GM12878 (cell line): ENCODE measurements around the gene CKLF. TPM values are rescaled to one million over a fixed set of nuclear protein-coding genes. Genes with fewer than 3 reads are reported as not detected.

Experiments used
- ATAC-seq: fragments of 200-7000 bp; cut with Tn5 transposase; 3 replicates; pipeline ENCODE4 v1.9.1; 2020; ENCODE audit warnings: mild to moderate bottlenecking, moderate library complexity
- BruUV-seq: library from RNA; stranded (reverse); fragments of 400-500 nt; replicated peaks from 2 replicates; lab custom pipeline; 2021; lab: Mats Ljungman, UMichigan
- CTCF ChIA-PET: fragments of 300-600 bp; sonication (Branson Sonifier 250); formaldehyde crosslinking; extraction: SDS; loops from one replicate; lab custom pipeline; 2021; ENCODE audit warnings: inconsistent platforms; lab: Yijun Ruan, JAX
- POLR2A ChIA-PET: fragments of 350-600 bp; formaldehyde crosslinking; extraction: SDS; loops from one replicate; lab custom pipeline; 2021; ENCODE audit warnings: inconsistent platforms; lab: Charles Lee
- RAD21 ChIA-PET: fragments of 300-600 bp; sonication (Branson Sonifier 250); formaldehyde crosslinking; loops from one replicate; lab custom pipeline; 2023; ENCODE audit warnings: antibody characterized with exemption; ENCODE audit not compliant: unreplicated experiment; lab: Charles Lee
- SMC1A ChIA-PET: fragments of 300-600 bp; sonication (Branson Sonifier 250); formaldehyde crosslinking; loops from one replicate; lab custom pipeline; 2023; ENCODE audit not compliant: unreplicated experiment, uncharacterized antibody; lab: Charles Lee
- DNase-seq: peaks from one replicate; pipeline ENCODE4 v3.0.0-alpha.2; 2011; ENCODE audit warnings: low read depth, low spot score
- FAIRE-seq: peaks from 3 replicates; lab custom pipeline; 2011; peaks lifted over from hg19 to GRCh38; lab: Jason Lieb, UNC
- H2AFZ ChIP-seq: 2 replicates; pipeline ENCODE4 v1.6.0; 2011; ENCODE audit warnings: low read depth, low read length, control low read depth; ENCODE audit not compliant: control insufficient read depth
- H3K27ac ChIP-seq: 2 replicates; pipeline ENCODE4 v1.5.1; 2011; ENCODE audit warnings: control low read depth; ENCODE audit not compliant: control insufficient read depth, insufficient read depth
- H3K27me3 ChIP-seq, 2 experiments: replicated peaks in 1 of 2; 2 replicates each; pipeline versions ENCODE4 v1.6.0 to v1.6.1; 2011; ENCODE audit warnings: low read length in 1 of 2; ENCODE audit not compliant: control insufficient read depth in 2 of 2, insufficient read depth in 2 of 2
- H3K36me3 ChIP-seq, 2 experiments: 2 replicates each; pipeline ENCODE4 v1.5.1; 2011; ENCODE audit warnings: low read length in 1 of 2; ENCODE audit not compliant: control insufficient read depth in 2 of 2, insufficient read depth in 2 of 2
- H3K4me1 ChIP-seq: 2 replicates; pipeline ENCODE4 v1.6.1; 2011; ENCODE audit warnings: mild to moderate bottlenecking, low read length, moderate library complexity, mixed read lengths; ENCODE audit not compliant: control insufficient read depth, insufficient read depth
- H3K4me2 ChIP-seq: 2 replicates; pipeline ENCODE4 v1.6.0; 2011; ENCODE audit warnings: control low read depth; ENCODE audit not compliant: control insufficient read depth, insufficient read depth
- H3K4me3 ChIP-seq: fragments of 200-600 bp; sonication (generic); 2 replicates; pipeline ENCODE4 v1.5.1; 2016
- H3K79me2 ChIP-seq: 2 replicates; pipeline ENCODE4 v1.6.0; 2011; ENCODE audit warnings: low read length; ENCODE audit not compliant: control insufficient read depth, insufficient read depth
- H3K9ac ChIP-seq: 2 replicates; pipeline ENCODE4 v1.8.0; 2011; ENCODE audit warnings: low read length, control low read depth, mixed read lengths; ENCODE audit not compliant: control insufficient read depth, insufficient read depth
- H3K9me3 ChIP-seq: replicated peaks from 3 replicates; pipeline ENCODE4 v1.5.1; 2011; ENCODE audit warnings: mild to moderate bottlenecking, low read length; ENCODE audit not compliant: control insufficient read depth, insufficient read depth
- H4K20me1 ChIP-seq: 2 replicates; pipeline ENCODE4 v1.6.0; 2011; ENCODE audit not compliant: control insufficient read depth, insufficient read depth
- DPF2 ChIP-seq: fragments of 450-650 bp; IDR thresholded peaks from 2 replicates; pipeline ENCODE4 v1.6.1; 2017; ENCODE audit warnings: mild to moderate bottlenecking
- GATAD2B ChIP-seq: fragments of 450-650 bp; conservative IDR thresholded peaks from 2 replicates; pipeline ENCODE4 v1.6.1; 2017; ENCODE audit warnings: low read depth, mild to moderate bottlenecking, moderate library complexity
- IKZF1 ChIP-seq: fragments of 450-650 bp; conservative IDR thresholded peaks from 2 replicates; pipeline ENCODE4 v1.6.1; 2017; ENCODE audit warnings: antibody characterized with exemption, mild to moderate bottlenecking
- KAT2A ChIP-seq: conservative IDR thresholded peaks from 2 replicates; pipeline ENCODE4 v1.6.1; 2011; ENCODE audit warnings: low read depth, low read length; ENCODE audit not compliant: control insufficient read depth
- LARP7 ChIP-seq: fragments of 450-650 bp; IDR thresholded peaks from 2 replicates; pipeline ENCODE4 v1.6.1; 2017; ENCODE audit warnings: mild to moderate bottlenecking
- MXI1 ChIP-seq: fragments of 150-350 bp; IDR thresholded peaks from 2 replicates; pipeline ENCODE4 v1.6.1; 2011; ENCODE audit warnings: low read depth, mild to moderate bottlenecking, inconsistent platforms, low read length, improper control_type of control experiment
- NR2C2 ChIP-seq: IDR thresholded peaks from 2 replicates; pipeline ENCODE4 v1.6.1; 2011; ENCODE audit warnings: borderline replicate concordance, low read depth; ENCODE audit not compliant: control insufficient read depth, insufficient read length
- SIN3A ChIP-seq: IDR thresholded peaks from 2 replicates; pipeline ENCODE4 v1.6.1; 2012; ENCODE audit warnings: low read depth, low read length, improper control_type of control experiment
- ZNF217 ChIP-seq: fragments of 450-650 bp; IDR thresholded peaks from 2 replicates; pipeline ENCODE4 v1.6.1; 2017; ENCODE audit warnings: antibody characterized with exemption, mild to moderate bottlenecking
- ZNF384 ChIP-seq: IDR thresholded peaks from 2 replicates; pipeline ENCODE4 v1.6.1; 2012; ENCODE audit warnings: low read depth, mild to moderate bottlenecking, low read length, improper control_type of control experiment, borderline replicate concordance
- ZZZ3 ChIP-seq: IDR thresholded peaks from 2 replicates; pipeline ENCODE4 v1.6.1; 2011; ENCODE audit warnings: low read depth; ENCODE audit not compliant: control insufficient read depth, insufficient read length
- WGBS: methylation state at CpG from one replicate; pipeline ENCODE4 v1.1.6; 2016; ENCODE audit warnings: low lambda C conversion rate; ENCODE audit not compliant: insufficient replicate concordance, insufficient coverage; ENCODE audit errors: missing lambda C conversion rate; 5-methylcytosine and 5-hydroxymethylcytosine counted together
- in situ Hi-C: fragments of 300-500 bp; cut with MboI; formaldehyde crosslinking; loops from 9 replicates; pipeline ENCODE4 v1.14.3; 2018; ENCODE audit warnings: mixed read lengths
- intact Hi-C: fragments of 100-400 bp; cut with micrococcal nuclease; formaldehyde crosslinking; loops from one replicate; pipeline ENCODE4 v1.14.2; 2022; ENCODE audit not compliant: unreplicated experiment
- polyA plus RNA-seq, 11 experiments: library from polyadenylated mRNA; depleted of rRNA in 4 of 11; unstranded in 6 of 11; stranded (reverse) in 5 of 11; fragments of >200 nt; fragmentation: Nextera tagmentation in 4 of 11; fragmentation: Illumina TruSeq in 1 of 11; extraction: Ambion mirVana in 4 of 11; extraction: Trizol in 1 of 11; gene quantifications; 1 replicate in 1 of 11; 2 replicates in 10 of 11; pipeline versions ENCODE4 v1.2.1 to v1.2.3, GENCODE V29; 2011 to 2016; ENCODE audit warnings: inconsistent platforms in 2 of 11, missing spikeins in 2 of 11, low read depth in 1 of 11
- total RNA-seq, 4 experiments: library from RNA; depleted of rRNA in 3 of 4; stranded (reverse); fragments of >200 nt in 3 of 4; fragmentation: Illumina TruSeq in 1 of 4; extraction: Trizol in 1 of 4; gene quantifications; 2 replicates each; pipeline versions ENCODE4 v1.2.1 to v1.2.3, GENCODE V29; 2013 to 2021
- TF ChIP-seq, protein P1 (sequence below): fragments of 450-650 bp; IDR thresholded peaks from 2 replicates; pipeline ENCODE4 v1.6.1; 2017; ENCODE audit warnings: mild to moderate bottlenecking
- TF ChIP-seq, protein P2 (sequence below): IDR thresholded peaks from 2 replicates; pipeline ENCODE4 v1.6.1; 2011; ENCODE audit warnings: mild to moderate bottlenecking, low read depth, low read length, moderate library complexity; ENCODE audit not compliant: insufficient replicate concordance

Gene CKLF
- total and polyA plus RNA-seq, 10 of the 15 experiments (the other 5 are each of a cell fraction or from before 2014, with no cell fraction given): 40.8 to 193 (median 109) TPM

DNA sequence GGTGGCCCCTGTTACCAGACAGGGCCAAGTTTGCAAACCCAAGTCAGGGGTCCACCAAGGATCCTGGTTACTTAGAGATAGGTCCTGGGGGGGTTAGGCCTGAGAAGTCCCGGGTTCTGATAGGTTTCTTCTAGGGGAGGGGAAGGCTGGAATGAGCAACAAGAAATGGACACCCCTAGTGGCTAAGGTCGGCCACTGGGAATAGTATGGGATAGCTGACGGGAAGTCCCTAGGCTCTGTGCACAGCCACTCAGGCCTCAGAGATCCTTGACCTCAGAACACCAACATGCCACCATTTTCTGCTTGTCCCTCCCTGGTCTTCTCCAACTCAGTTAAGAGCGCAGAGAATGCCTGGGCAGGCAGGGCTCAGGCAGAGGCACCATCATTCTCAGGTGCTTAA, 15.9 kb upstream of the CKLF start:
- WGBS: 62% methylated on average over 4 of the region's 4 CpGs
- DNase-seq (no peak), ATAC-seq (no peak), FAIRE-seq (no peak)
- H3K36me3 ChIP-seq: no peaks in the 10 kb centered on the region
- ChIA-PET POLR2A (interaction anchor here (1.0 to 1.1 kb wide), 2 partner anchors 12 to 36 kb away, joined by 3 read pairs; no protein-coding TSS in a partner anchor), SMC1A (interaction anchor here (1.0 to 1.3 kb wide), 2 partner anchors 11 to 15 kb away, joined by 5 to 6 read pairs; no protein-coding TSS in a partner anchor), CTCF (interaction anchor here (0.6 to 1.4 kb wide), 4 partner anchors 15 to 411 kb away, joined by 3 to 5 read pairs (median 4); no protein-coding TSS in a partner anchor), RAD21 (no interaction called here)
- no peak overlapping the region for H3K4me2 ChIP-seq
- H3K27me3 ChIP-seq: peaks cover 0 to 3% of the 10 kb centered on the region in 2 experiments; a peak in 2 of 4 replicates
- no peaks in the 10 kb centered on the region for H3K79me2 ChIP-seq
- no peak overlapping the region for H3K27ac ChIP-seq
- H3K4me1 ChIP-seq: peaks cover 9% of the 10 kb centered on the region
- H2AFZ ChIP-seq: no peak overlapping the region
- H4K20me1 ChIP-seq: no peaks in the 10 kb centered on the region
- no peak overlapping the region for H3K4me3 ChIP-seq
- H3K9me3 ChIP-seq: no peaks in the 10 kb centered on the region
- no peak for TF ChIP-seq ZZZ3
- no peak for TF ChIP-seq NR2C2
- no peak for TF ChIP-seq SIN3A
- no peak for TF ChIP-seq GATAD2B
- TF ChIP-seq MXI1: no peak
- no peak for TF ChIP-seq IKZF1
- TF ChIP-seq, all 136 proteins: peak for 0
- intact Hi-C loops (no loop called here), in situ Hi-C loops (loop anchor here (25.0 kb wide), 1 partner anchor 501 kb away; the partner anchor contains the start of gene CBFB)
- BruUV-seq: no TSS peak
- H3K9ac ChIP-seq: no peak overlapping the region

DNA sequence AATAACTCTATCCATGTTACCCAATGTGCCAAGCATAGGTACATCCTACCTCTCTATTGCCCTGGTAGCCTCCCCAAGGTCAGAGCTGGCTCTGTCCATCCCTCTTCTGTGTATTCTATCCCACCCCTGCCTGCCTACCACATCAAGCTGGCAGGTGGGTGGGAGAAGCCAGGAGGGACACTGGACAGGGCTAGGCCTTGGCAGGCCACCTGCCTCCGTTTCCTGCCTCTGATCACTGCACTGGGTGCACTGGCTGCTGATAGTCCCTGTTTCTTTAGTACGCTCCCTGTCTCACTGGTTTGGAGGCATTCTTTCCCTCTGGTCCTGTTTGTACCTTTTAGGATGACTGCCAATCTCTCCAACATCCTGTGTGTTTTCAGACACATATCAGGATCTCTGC, 15.1 kb upstream of the CKLF start:
- Histone ChIP-seq H3K4me3 (no peak overlapping the region), H4K20me1 (no peaks in the 10 kb centered on the region), H2AFZ (no peak overlapping the region), H3K79me2 (no peaks in the 10 kb centered on the region)
- BruUV-seq: no TSS peak
- DNase-seq: no peak
- in situ Hi-C loops: loop anchor here (25.0 kb wide), 1 partner anchor 500 kb away; the partner anchor contains the start of gene CBFB
- SMC1A ChIA-PET: no interaction called here
- TF ChIP-seq ZNF217 (no peak), KAT2A (no peak), DPF2 (no peak), MXI1 (no peak), LARP7 (no peak), SIN3A (no peak), ZNF384 (no peak)
- TF ChIP-seq, protein P1, sequence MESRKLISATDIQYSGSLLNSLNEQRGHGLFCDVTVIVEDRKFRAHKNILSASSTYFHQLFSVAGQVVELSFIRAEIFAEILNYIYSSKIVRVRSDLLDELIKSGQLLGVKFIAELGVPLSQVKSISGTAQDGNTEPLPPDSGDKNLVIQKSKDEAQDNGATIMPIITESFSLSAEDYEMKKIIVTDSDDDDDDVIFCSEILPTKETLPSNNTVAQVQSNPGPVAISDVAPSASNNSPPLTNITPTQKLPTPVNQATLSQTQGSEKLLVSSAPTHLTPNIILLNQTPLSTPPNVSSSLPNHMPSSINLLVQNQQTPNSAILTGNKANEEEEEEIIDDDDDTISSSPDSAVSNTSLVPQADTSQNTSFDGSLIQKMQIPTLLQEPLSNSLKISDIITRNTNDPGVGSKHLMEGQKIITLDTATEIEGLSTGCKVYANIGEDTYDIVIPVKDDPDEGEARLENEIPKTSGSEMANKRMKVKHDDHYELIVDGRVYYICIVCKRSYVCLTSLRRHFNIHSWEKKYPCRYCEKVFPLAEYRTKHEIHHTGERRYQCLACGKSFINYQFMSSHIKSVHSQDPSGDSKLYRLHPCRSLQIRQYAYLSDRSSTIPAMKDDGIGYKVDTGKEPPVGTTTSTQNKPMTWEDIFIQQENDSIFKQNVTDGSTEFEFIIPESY: no peak
- TF ChIP-seq, protein P2, sequence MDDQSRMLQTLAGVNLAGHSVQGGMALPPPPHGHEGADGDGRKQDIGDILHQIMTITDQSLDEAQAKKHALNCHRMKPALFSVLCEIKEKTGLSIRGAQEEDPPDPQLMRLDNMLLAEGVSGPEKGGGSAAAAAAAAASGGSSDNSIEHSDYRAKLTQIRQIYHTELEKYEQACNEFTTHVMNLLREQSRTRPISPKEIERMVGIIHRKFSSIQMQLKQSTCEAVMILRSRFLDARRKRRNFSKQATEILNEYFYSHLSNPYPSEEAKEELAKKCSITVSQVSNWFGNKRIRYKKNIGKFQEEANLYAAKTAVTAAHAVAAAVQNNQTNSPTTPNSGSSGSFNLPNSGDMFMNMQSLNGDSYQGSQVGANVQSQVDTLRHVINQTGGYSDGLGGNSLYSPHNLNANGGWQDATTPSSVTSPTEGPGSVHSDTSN: no peak
- TF ChIP-seq, all 136 proteins: peak for 0
- intact Hi-C loops: no loop called here
- ChIA-PET POLR2A (no interaction called here), RAD21 (no interaction called here), CTCF (interaction anchor here (1.1 to 1.4 kb wide), 2 partner anchors 25 to 71 kb away, joined by 3 read pairs; no protein-coding TSS in a partner anchor)
- FAIRE-seq: no peak
- no peaks in the 10 kb centered on the region for H3K9me3 ChIP-seq
- peaks cover 9% of the 10 kb centered on the region for H3K4me1 ChIP-seq
- ATAC-seq: no peak
- WGBS: 52% methylated on average over 2 of the region's 2 CpGs
- peaks cover 0 to 3% of the 10 kb centered on the region in 2 experiments; a peak in 2 of 4 replicates for H3K27me3 ChIP-seq
- H3K27ac ChIP-seq: no peak overlapping the region
- H3K9ac ChIP-seq: no peak overlapping the region
- H3K36me3 ChIP-seq: no peaks in the 10 kb centered on the region
- H3K4me2 ChIP-seq: no peak overlapping the region
